T-cell (primary cell): ENCODE results near the gene DGKZ. TPM values are rescaled to one million over a fixed set of nuclear protein-coding genes. Genes with fewer than 3 reads are reported as not detected.

Source experiments
- ATAC-seq, 4 experiments: fragments of 200-7000 bp in 3 of 4; fragments of 150-1000 bp in 1 of 4; cut with Tn5 transposase; replicated peaks in 1 of 4; 1 replicate in 3 of 4; 2 replicates in 1 of 4; pipeline ENCODE4 v1.10.0; 2021; ENCODE audit warnings: moderate library complexity in 3 of 4, mild to moderate bottlenecking in 2 of 4, moderate number of reproducible peaks in 1 of 4
- CTCF ChIA-PET, 2 donors: fragments of 300-600 bp; sonication (Branson Sonifier 250); formaldehyde crosslinking; loops; one replicate each; lab custom pipeline; 2022; ENCODE audit warnings: antibody characterized with exemption in 2 of 2; lab: Charles Lee
- POLR2A ChIA-PET, 2 donors: fragments of 300-600 bp; sonication (Branson Sonifier 250); formaldehyde crosslinking; loops; one replicate each; lab custom pipeline; 2022; ENCODE audit warnings: antibody characterized with exemption in 2 of 2; lab: Charles Lee
- DNase-seq, 35 experiments: peaks; one replicate each; pipeline versions ENCODE4 v3.0.0 to v3.0.0-alpha.2; 2013 to 2023
- H3K27ac ChIP-seq: one replicate; pipeline ENCODE4 v1.5.1; 2013; ENCODE audit warnings: low read length
- H3K27me3 ChIP-seq, 2 experiments: replicated peaks in 1 of 2; 1 replicate in 1 of 2; 2 replicates in 1 of 2; pipeline versions ENCODE4 v1.6.1 to v1.7.0; 2013; ENCODE audit warnings: low read length in 1 of 2, mixed read lengths in 1 of 2; ENCODE audit not compliant: control insufficient read depth in 2 of 2, insufficient read depth in 2 of 2; ENCODE audit errors: extremely low read depth in 1 of 2
- H3K36me3 ChIP-seq, 2 donors: 1 replicate in 1 of 2; 2 replicates in 1 of 2; pipeline versions ENCODE4 v1.6.1 to v1.7.0; 2013; ENCODE audit warnings: low read length in 1 of 2; ENCODE audit not compliant: control insufficient read depth in 2 of 2, insufficient read depth in 1 of 2; ENCODE audit errors: extremely low read depth in 1 of 2
- H3K4me1 ChIP-seq, 2 experiments: 1 replicate in 1 of 2; 2 replicates in 1 of 2; pipeline versions ENCODE4 v1.6.1 to v1.7.0; 2013; ENCODE audit warnings: low read length in 2 of 2, mixed read lengths in 1 of 2; ENCODE audit not compliant: insufficient read depth in 2 of 2, control insufficient read depth in 1 of 2; ENCODE audit errors: extremely low read depth in 1 of 2
- H3K4me3 ChIP-seq, 2 donors: 1 replicate in 1 of 2; 2 replicates in 1 of 2; pipeline versions ENCODE4 v1.5.1 to v1.7.0; 2013; ENCODE audit warnings: mild to moderate bottlenecking in 2 of 2, low read length in 1 of 2, moderate library complexity in 1 of 2; ENCODE audit not compliant: control insufficient read depth in 1 of 2; ENCODE audit errors: extremely low read depth in 1 of 2
- H3K9me3 ChIP-seq: 2 replicates; pipeline ENCODE4 v1.7.0; 2013
- H3K27ac Mint-ChIP-seq, 2 donors: one replicate each; pipeline ENCODE4 v1.8.0; 2020 to 2021; ENCODE audit warnings: mild to moderate bottlenecking in 2 of 2, mixed read lengths in 2 of 2
- H3K27me3 Mint-ChIP-seq, 2 donors: one replicate each; pipeline ENCODE4 v1.8.0; 2021 to 2022; ENCODE audit warnings: mixed read lengths in 2 of 2
- H3K36me3 Mint-ChIP-seq: one replicate; pipeline ENCODE4 v1.8.0; 2021; ENCODE audit warnings: mixed read lengths
- H3K4me1 Mint-ChIP-seq, 3 donors: one replicate each; pipeline ENCODE4 v1.8.0; 2020 to 2022; ENCODE audit warnings: mixed read lengths in 3 of 3, mild to moderate bottlenecking in 1 of 3
- H3K4me3 Mint-ChIP-seq, 3 donors: one replicate each; pipeline ENCODE4 v1.8.0; 2020 to 2022; ENCODE audit warnings: mild to moderate bottlenecking in 3 of 3, mixed read lengths in 3 of 3, moderate library complexity in 3 of 3
- H3K9me3 Mint-ChIP-seq, 3 donors: one replicate each; pipeline ENCODE4 v1.8.0; 2020 to 2022; ENCODE audit warnings: mixed read lengths in 3 of 3
- WGBS: methylation state at CpG from one replicate; pipeline ENCODE4 v1.1.5; 2013; ENCODE audit warnings: missing lambda C conversion rate; ENCODE audit not compliant: insufficient coverage; 5-methylcytosine and 5-hydroxymethylcytosine counted together
- total RNA-seq, 35 experiments: library from RNA in 6 of 35; stranded (reverse) in 6 of 35; fragments of 120-200 nt in 1 of 35; gene quantifications; one replicate each; pipeline versions ENCODE4 v1.2.1 to v1.2.4 and lab custom pipeline; 2013 to 2026

Gene DGKZ
- total RNA-seq, 5 donors from 2014 or later (not counting 1 experiment from before 2014, with no cell fraction given): 235 to 318 (median 251) TPM

- no CpG with 5 or more reads among the region's 5 CpGs for WGBS
- Mint-ChIP-seq H3K9me3 (no peaks in the 10 kb centered on the region), H3K36me3 (peaks cover 58% of the 10 kb centered on the region), H3K27me3 (no peaks in the 10 kb centered on the region), H3K4me1 (no peaks in the 10 kb centered on the region), H3K4me3 (no peak overlapping the region), H3K27ac (no peak overlapping the region)
- H3K4me3 ChIP-seq: no peak overlapping the region
- peaks cover 24 to 68% of the 10 kb centered on the region in 2 donors for H3K36me3 ChIP-seq
- H3K4me1 ChIP-seq: no peaks in the 10 kb centered on the region
- DNase-seq (no peak), ATAC-seq (no peak)
- POLR2A ChIA-PET: interaction anchor here in 1 of 2 donors (0.5 kb wide), 1 partner anchor 465 kb away, joined by 3 read pairs; no protein-coding TSS in a partner anchor
- no peak overlapping the region for H3K27ac ChIP-seq
- H3K9me3 ChIP-seq: no peaks in the 10 kb centered on the region
- no peaks in the 10 kb centered on the region for H3K27me3 ChIP-seq
- CTCF ChIA-PET: interaction anchor here in 1 of 2 donors (0.6 kb wide), 1 partner anchor 101 kb away, joined by 3 read pairs; no protein-coding TSS in a partner anchor
Measured at GRCh38 chr11:46404476-46405017, 57.3 kb downstream of the DGKZ start.

GRCh38 chr11:46407635-46408034 lies 60.4 kb downstream of the DGKZ start:
- no peaks in the 10 kb centered on the region for H3K9me3 ChIP-seq
- no peak overlapping the region for H3K27ac Mint-ChIP-seq
- H3K9me3 Mint-ChIP-seq: no peaks in the 10 kb centered on the region
- no peaks in the 10 kb centered on the region for H3K4me1 ChIP-seq
- peaks cover 55% of the 10 kb centered on the region for H3K36me3 Mint-ChIP-seq
- CTCF ChIA-PET: interaction anchor here in 1 of 2 donors (0.6 kb wide), 1 partner anchor 154 kb away, joined by 3 read pairs; no protein-coding TSS in a partner anchor
- no peaks in the 10 kb centered on the region for H3K27me3 Mint-ChIP-seq
- no peaks in the 10 kb centered on the region for H3K4me1 Mint-ChIP-seq
- no peak overlapping the region for H3K4me3 ChIP-seq
- H3K27me3 ChIP-seq: no peaks in the 10 kb centered on the region
- WGBS: 94% methylated on average over 8 of the region's 10 CpGs
- no peak for ATAC-seq
- DNase-seq: no peak
- no peak overlapping the region for H3K27ac ChIP-seq
- POLR2A ChIA-PET: no interaction called here
- H3K4me3 Mint-ChIP-seq: no peak overlapping the region
- H3K36me3 ChIP-seq: peaks cover 25 to 69% of the 10 kb centered on the region in 2 donors

- Histone ChIP-seq H3K9me3 (no peaks in the 10 kb centered on the region), H3K27me3 (no peaks in the 10 kb centered on the region), H3K4me3 (no peak overlapping the region), H3K36me3 (peaks cover 25 to 66% of the 10 kb centered on the region in 2 donors), H3K4me1 (no peaks in the 10 kb centered on the region), H3K27ac (no peak overlapping the region)
- no peak for ATAC-seq
- Mint-ChIP-seq H3K4me1 (no peaks in the 10 kb centered on the region), H3K9me3 (no peaks in the 10 kb centered on the region), H3K4me3 (no peak overlapping the region), H3K27me3 (no peaks in the 10 kb centered on the region), H3K27ac (no peak overlapping the region), H3K36me3 (peaks cover 48% of the 10 kb centered on the region)
- CTCF ChIA-PET: no interaction called here
- WGBS: 100% methylated on average over 3 of the region's 6 CpGs
- POLR2A ChIA-PET: interaction anchor here in 1 of 2 donors (0.8 kb wide), 1 partner anchor 309 kb away, joined by 3 read pairs; no protein-coding TSS in a partner anchor
- DNase-seq: no peak
Measured at GRCh38 chr11:46408407-46408986, 61.2 kb downstream of the DGKZ start.

GRCh38 chr11:46410021-46410420 lies 62.8 kb downstream of the DGKZ start:
- CTCF ChIA-PET: no interaction called here

GRCh38 chr11:46413760-46414465 lies 66.7 kb downstream of the DGKZ start:
- Histone ChIP-seq H3K36me3 (peaks cover 3 to 70% of the 10 kb centered on the region in 2 donors), H3K27ac (no peak overlapping the region), H3K4me1 (peaks cover 2 to 18% of the 10 kb centered on the region in 2 experiments), H3K27me3 (no peaks in the 10 kb centered on the region), H3K4me3 (no peak overlapping the region), H3K9me3 (no peaks in the 10 kb centered on the region)
- 37% methylated on average over 5 of the region's 9 CpGs for WGBS
- DNase-seq: peak in 3 of 35 experiments; percentile 8 to 41 (median 32)
- Mint-ChIP-seq H3K4me3 (peak overlapping the region in 1 of 3 donors; percentile 55), H3K27me3 (no peaks in the 10 kb centered on the region), H3K9me3 (no peaks in the 10 kb centered on the region), H3K4me1 (peaks cover 18 to 26% (median 26%) of the 10 kb centered on the region in 3 donors), H3K36me3 (peaks cover 46% of the 10 kb centered on the region), H3K27ac (peak overlapping the region in 1 of 2 donors; percentile 23)
- CTCF ChIA-PET: no interaction called here
- POLR2A ChIA-PET: interaction anchor here in 1 of 2 donors (0.5 kb wide), 1 partner anchor 185 kb away, joined by 8 read pairs; no protein-coding TSS in a partner anchor
- ATAC-seq: peak in 3 of 4 experiments; percentile 24 to 83 (median 61)

More at GRCh38 chr11:46410021-46410420, 62.8 kb downstream of the DGKZ start:
- POLR2A ChIA-PET: no interaction called here
- H3K9me3 ChIP-seq: no peaks in the 10 kb centered on the region
- no peak overlapping the region for H3K4me3 ChIP-seq
- Mint-ChIP-seq H3K36me3 (peaks cover 41% of the 10 kb centered on the region), H3K27me3 (no peaks in the 10 kb centered on the region), H3K9me3 (no peaks in the 10 kb centered on the region), H3K4me1 (peaks cover 9 to 13% (median 13%) of the 10 kb centered on the region in 3 donors), H3K27ac (no peak overlapping the region), H3K4me3 (no peak overlapping the region)
- H3K36me3 ChIP-seq: peaks cover 18 to 67% of the 10 kb centered on the region in 2 donors
- no peak for DNase-seq
- H3K4me1 ChIP-seq: peaks cover 2 to 13% of the 10 kb centered on the region in 2 experiments
- WGBS: no CpG with 5 or more reads among the region's 5 CpGs
- no peak overlapping the region for H3K27ac ChIP-seq
- H3K27me3 ChIP-seq: no peaks in the 10 kb centered on the region
- no peak for ATAC-seq

GRCh38 chr11:46414466-46414796 lies 67.2 kb downstream of the DGKZ start:
- H3K27ac Mint-ChIP-seq: peak overlapping the region in 1 of 2 donors; percentile 28

More at GRCh38 chr11:46414466-46414796, 67.2 kb downstream of the DGKZ start:
- DNase-seq: peak in 25 of 35 experiments; percentile 8 to 63 (median 31)
- Histone ChIP-seq H3K4me3 (no peak overlapping the region), H3K4me1 (peaks cover 2 to 18% of the 10 kb centered on the region in 2 experiments), H3K36me3 (peaks cover 2 to 65% of the 10 kb centered on the region in 2 donors), H3K9me3 (no peaks in the 10 kb centered on the region), H3K27ac (no peak overlapping the region), H3K27me3 (no peaks in the 10 kb centered on the region)
- peak overlapping the region in 1 of 3 donors; percentile 55 for H3K4me3 Mint-ChIP-seq
- H3K27me3 Mint-ChIP-seq: no peaks in the 10 kb centered on the region
- no peaks in the 10 kb centered on the region for H3K9me3 Mint-ChIP-seq
- peaks cover 46% of the 10 kb centered on the region for H3K36me3 Mint-ChIP-seq
- WGBS: 61% methylated on average over 3 of the region's 5 CpGs
- CTCF ChIA-PET: interaction anchor here in 1 of 2 donors (0.6 kb wide), 1 partner anchor 369 kb away, joined by 3 read pairs; no protein-coding TSS in a partner anchor
- H3K4me1 Mint-ChIP-seq: peaks cover 18 to 26% (median 26%) of the 10 kb centered on the region in 3 donors
- POLR2A ChIA-PET: no interaction called here
- ATAC-seq: peak; percentile 19 to 84 (median 43)
